Mucosa of rectum (tissue), 2 donors: Measurements from ENCODE around the gene SMAD2.
"Not testable (repeated sequence)": the region's sequence is repeated elsewhere in the genome, so short reads cannot be mapped to it uniquely, and the experiment has no call there.

Experiments
- H3K27ac ChIP-seq, 2 donors: one replicate each; pipeline ENCODE4 v1.7.0; 2013; ENCODE audit warnings: inconsistent platforms in 2 of 2, low read depth in 2 of 2, low read length in 2 of 2
- H3K27me3 ChIP-seq, 2 donors: one replicate each; pipeline ENCODE4 v1.7.0; 2013; ENCODE audit warnings: low read length in 2 of 2; ENCODE audit not compliant: control insufficient read depth in 2 of 2, insufficient read depth in 2 of 2
- H3K36me3 ChIP-seq, 2 donors: one replicate each; pipeline ENCODE4 v1.7.0; 2013; ENCODE audit warnings: low read length in 2 of 2; ENCODE audit not compliant: control insufficient read depth in 2 of 2, insufficient read depth in 2 of 2
- H3K4me1 ChIP-seq, 2 donors: one replicate each; pipeline ENCODE4 v1.7.0; 2013; ENCODE audit warnings: low read length in 2 of 2, mild to moderate bottlenecking in 1 of 2; ENCODE audit not compliant: control insufficient read depth in 2 of 2, insufficient read depth in 2 of 2
- H3K4me3 ChIP-seq, 2 donors: one replicate each; pipeline ENCODE4 v1.7.0; 2013; ENCODE audit warnings: low read length in 2 of 2
- H3K9ac ChIP-seq, 2 donors: one replicate each; pipeline ENCODE4 v1.7.0; 2013; ENCODE audit warnings: low read length in 2 of 2, low read depth in 1 of 2, mild to moderate bottlenecking in 1 of 2
- H3K9me3 ChIP-seq, 2 donors: one replicate each; pipeline ENCODE4 v1.7.0; 2013; ENCODE audit warnings: low read length in 2 of 2; ENCODE audit not compliant: control insufficient read depth in 2 of 2
- donor health status: healthy.
- donor health status: Normal muscosa, but diverticular disease.

Gene SMAD2

GRCh38 chr18:47829831-47830230, 100.6 kb downstream of the SMAD2 start:
- Histone ChIP-seq H3K4me3 (no peak overlapping the region), H3K9me3 (no peaks in the 10 kb centered on the region), H3K27ac (no peak overlapping the region), H3K36me3 (peaks cover 5 to 6% of the 10 kb centered on the region in 2 donors), H3K4me1 (peaks cover 0 to 7% of the 10 kb centered on the region in 2 donors), H3K27me3 (no peaks in the 10 kb centered on the region), H3K9ac (no peak overlapping the region)

GRCh38 chr18:47828031-47828430, 102.4 kb downstream of the SMAD2 start:
- H3K27ac ChIP-seq, H3K36me3 ChIP-seq, H3K9me3 ChIP-seq: not testable (repeated sequence)

GRCh38 chr18:47826157-47827074, 104.0 kb downstream of the SMAD2 start:
- H3K27ac ChIP-seq, result no peak overlapping the region
- peaks cover 0 to 6% of the 10 kb centered on the region in 2 donors for H3K36me3 ChIP-seq
- no peaks in the 10 kb centered on the region for H3K27me3 ChIP-seq
- peaks cover 0 to 7% of the 10 kb centered on the region in 2 donors for H3K4me1 ChIP-seq
- no peaks in the 10 kb centered on the region for H3K9me3 ChIP-seq
- no peak overlapping the region for H3K4me3 ChIP-seq
- no peak overlapping the region for H3K9ac ChIP-seq

More at GRCh38 chr18:47828031-47828430, 102.4 kb downstream of the SMAD2 start:
- not testable (repeated sequence) for H3K4me3 ChIP-seq, H3K4me1 ChIP-seq, H3K27me3 ChIP-seq, H3K9ac ChIP-seq

- H3K27ac ChIP-seq, result no peak overlapping the region
Measured at GRCh38 chr18:47821314-47821713, 109.1 kb downstream of the SMAD2 start.

GRCh38 chr18:47817795-47818077, 112.7 kb downstream of the SMAD2 start:
- no peaks in the 10 kb centered on the region for H3K9me3 ChIP-seq
- H3K9ac ChIP-seq, result no peak overlapping the region
- no peaks in the 10 kb centered on the region for H3K4me1 ChIP-seq
- no peaks in the 10 kb centered on the region for H3K27me3 ChIP-seq
- H3K4me3 ChIP-seq, result no peak overlapping the region
- no peak overlapping the region for H3K27ac ChIP-seq
- no peaks in the 10 kb centered on the region for H3K36me3 ChIP-seq

More at GRCh38 chr18:47821314-47821713, 109.1 kb downstream of the SMAD2 start:
- no peaks in the 10 kb centered on the region for H3K27me3 ChIP-seq
- no peak overlapping the region for H3K4me3 ChIP-seq
- H3K36me3 ChIP-seq, result no peaks in the 10 kb centered on the region
- H3K9me3 ChIP-seq, result no peaks in the 10 kb centered on the region
- no peak overlapping the region for H3K9ac ChIP-seq
- peaks cover 0 to 4% of the 10 kb centered on the region in 2 donors for H3K4me1 ChIP-seq

- no peaks in the 10 kb centered on the region for H3K4me1 ChIP-seq
- no peak overlapping the region for H3K9ac ChIP-seq
- H3K36me3 ChIP-seq, result no peaks in the 10 kb centered on the region
- H3K27ac ChIP-seq, result no peak overlapping the region
- no peaks in the 10 kb centered on the region for H3K9me3 ChIP-seq
- H3K27me3 ChIP-seq, result no peaks in the 10 kb centered on the region
- no peak overlapping the region for H3K4me3 ChIP-seq
Measured at GRCh38 chr18:47817017-47817794, 113.3 kb downstream of the SMAD2 start.

- no peaks in the 10 kb centered on the region for H3K9me3 ChIP-seq
- H3K4me3 ChIP-seq, result no peak overlapping the region
- no peaks in the 10 kb centered on the region for H3K36me3 ChIP-seq
- H3K27ac ChIP-seq, result no peak overlapping the region
- H3K4me1 ChIP-seq, result no peaks in the 10 kb centered on the region
- no peak overlapping the region for H3K9ac ChIP-seq
- H3K27me3 ChIP-seq, result no peaks in the 10 kb centered on the region
Measured at GRCh38 chr18:47815486-47816270, 114.8 kb downstream of the SMAD2 start.

GRCh38 chr18:47809420-47809819, 121.0 kb downstream of the SMAD2 start:
- Histone ChIP-seq H3K27ac (no peak overlapping the region), H3K4me1 (no peaks in the 10 kb centered on the region), H3K4me3 (no peak overlapping the region), H3K9ac (no peak overlapping the region), H3K27me3 (no peaks in the 10 kb centered on the region), H3K9me3 (no peaks in the 10 kb centered on the region), H3K36me3 (no peaks in the 10 kb centered on the region)

GRCh38 chr18:47802802-47803201, 127.7 kb downstream of the SMAD2 start:
- Histone ChIP-seq H3K36me3 (no peaks in the 10 kb centered on the region), H3K4me3 (no peak overlapping the region), H3K9me3 (no peaks in the 10 kb centered on the region), H3K27ac (no peak overlapping the region), H3K27me3 (no peaks in the 10 kb centered on the region), H3K9ac (no peak overlapping the region), H3K4me1 (no peaks in the 10 kb centered on the region)

- Histone ChIP-seq H3K27ac (no peak overlapping the region), H3K4me1 (no peaks in the 10 kb centered on the region), H3K36me3 (no peaks in the 10 kb centered on the region), H3K4me3 (no peak overlapping the region), H3K9ac (no peak overlapping the region), H3K9me3 (no peaks in the 10 kb centered on the region), H3K27me3 (no peaks in the 10 kb centered on the region)
Measured at GRCh38 chr18:47801817-47802216, 128.6 kb downstream of the SMAD2 start.
